DOHH2 (cell line): Measurements from ENCODE around the gene POFUT1.

Experiments
- CTCF ChIP-seq: fragments of 200-600 bp; sonication (generic); IDR thresholded peaks from one replicate; pipeline ENCODE4 v1.5.1; 2014; ENCODE audit warnings: antibody characterized with exemption, mild to moderate bottlenecking, low read depth, low read length; ENCODE audit not compliant: poor library complexity, severe bottlenecking
- EZH2phosphoT487 ChIP-seq: fragments of 200-600 bp; sonication (generic); IDR thresholded peaks from 2 replicates; pipeline ENCODE4 v1.6.1; 2017; ENCODE audit warnings: borderline replicate concordance, mild to moderate bottlenecking, antibody characterized with exemption, low read length, moderate library complexity, mixed read lengths

DNA sequence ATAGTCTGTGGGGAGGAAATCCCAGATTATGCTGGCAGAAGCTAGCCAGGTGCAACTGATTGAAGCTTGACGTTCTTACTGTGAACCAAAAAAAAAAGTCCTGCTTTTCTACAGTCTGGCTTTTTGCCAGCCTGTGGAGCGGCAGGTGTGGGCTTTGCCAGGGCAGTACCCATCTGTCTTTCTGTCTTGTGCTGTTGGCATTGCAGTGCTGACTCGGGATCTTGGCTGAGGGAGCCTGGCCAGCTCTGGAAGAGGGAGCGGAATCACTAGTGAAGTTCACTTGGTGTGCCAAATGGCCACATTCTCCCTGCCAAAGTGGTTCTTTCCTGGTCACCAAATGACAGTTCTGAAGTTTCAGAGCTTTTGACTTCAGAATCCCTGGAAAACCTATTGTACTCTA, 74.8 kb downstream of the POFUT1 start:
- no peak for TF ChIP-seq CTCF
- no peak for TF ChIP-seq EZH2phosphoT487
